NCI-H1436 treated with DMSO at 0.1 percent for 48 hours (cell line): ENCODE results near the gene CTAGE1.
"Not testable (repeated sequence)": the region's sequence is repeated elsewhere in the genome, so short reads cannot be mapped to it uniquely, and the experiment has no call there.

Experiments
- DNase-seq: peaks from one replicate; lab custom pipeline; 2025; lab: John Stamatoyannopoulos, UW

CTAGE1 gene, protein sequence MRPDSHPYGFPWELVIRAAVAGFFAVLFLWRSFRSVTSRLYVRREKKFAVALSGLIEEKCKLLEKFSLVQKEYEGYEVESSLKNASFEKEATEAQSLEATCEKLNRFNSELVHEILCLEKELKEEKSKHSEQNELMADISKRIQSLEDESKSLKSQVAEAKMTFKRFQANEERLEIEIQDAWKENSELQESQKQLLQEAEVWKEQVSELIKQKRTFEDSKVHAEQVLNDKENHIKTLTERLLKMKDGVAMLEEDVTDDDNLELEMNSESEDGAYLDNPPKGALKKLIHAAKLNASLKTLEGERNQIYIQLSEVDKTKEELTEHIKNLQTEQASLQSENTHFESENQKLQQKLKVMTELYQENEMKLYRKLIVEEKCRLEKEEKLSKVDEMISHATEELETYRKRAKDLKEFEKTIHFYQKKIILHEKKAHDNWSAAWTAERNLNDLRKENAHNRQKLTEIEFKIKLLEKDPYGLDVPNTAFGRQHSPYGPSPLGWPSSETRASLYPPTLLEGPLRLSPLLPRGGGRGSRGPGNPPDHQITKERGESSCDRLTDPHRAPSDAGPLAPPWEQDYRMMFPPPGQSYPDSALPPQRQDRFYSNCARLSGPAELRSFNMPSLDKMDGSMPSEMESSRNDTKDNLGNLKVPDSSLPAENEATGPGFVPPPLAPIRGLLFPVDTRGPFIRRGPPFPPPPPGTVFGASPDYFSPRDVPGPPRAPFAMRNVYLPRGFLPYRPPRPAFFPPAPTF

DNA sequence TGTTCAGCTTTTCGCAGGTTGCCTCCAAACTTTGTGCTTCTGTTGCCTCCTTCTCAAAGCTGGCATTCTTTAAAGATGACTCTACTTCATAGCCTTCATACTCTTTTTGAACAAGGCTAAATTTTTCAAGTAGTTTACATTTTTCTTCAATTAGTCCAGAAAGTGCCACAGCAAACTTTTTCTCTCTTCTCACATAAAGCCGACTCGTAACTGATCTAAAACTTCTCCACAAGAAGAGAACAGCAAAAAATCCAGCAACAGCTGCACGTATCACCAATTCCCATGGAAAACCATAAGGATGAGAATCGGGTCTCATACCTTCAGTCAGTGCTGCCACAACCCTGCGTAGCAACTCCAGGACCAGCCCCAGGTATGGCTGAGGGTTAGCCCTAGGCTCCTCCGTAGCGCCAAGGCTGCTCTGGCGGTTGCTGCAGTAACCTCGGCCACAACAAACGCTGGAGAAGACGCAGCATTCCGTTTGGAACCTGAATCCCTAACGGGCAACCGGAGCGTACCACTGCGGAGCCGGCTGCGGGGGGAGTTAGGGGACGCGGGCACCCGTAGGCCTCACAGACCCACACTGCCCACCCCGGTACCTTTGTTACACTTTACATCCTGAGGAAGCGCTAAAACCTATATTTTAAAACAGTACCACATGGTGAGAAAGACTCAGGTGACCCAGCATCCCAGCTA is at the start of gene CTAGE1:
Gene CTAGE1 (minus strand): TSS at position 420 of the 693 bp plus-strand sequence. CDS start 104 bp downstream, at position 316.
- DNase-seq = no peak

DNA sequence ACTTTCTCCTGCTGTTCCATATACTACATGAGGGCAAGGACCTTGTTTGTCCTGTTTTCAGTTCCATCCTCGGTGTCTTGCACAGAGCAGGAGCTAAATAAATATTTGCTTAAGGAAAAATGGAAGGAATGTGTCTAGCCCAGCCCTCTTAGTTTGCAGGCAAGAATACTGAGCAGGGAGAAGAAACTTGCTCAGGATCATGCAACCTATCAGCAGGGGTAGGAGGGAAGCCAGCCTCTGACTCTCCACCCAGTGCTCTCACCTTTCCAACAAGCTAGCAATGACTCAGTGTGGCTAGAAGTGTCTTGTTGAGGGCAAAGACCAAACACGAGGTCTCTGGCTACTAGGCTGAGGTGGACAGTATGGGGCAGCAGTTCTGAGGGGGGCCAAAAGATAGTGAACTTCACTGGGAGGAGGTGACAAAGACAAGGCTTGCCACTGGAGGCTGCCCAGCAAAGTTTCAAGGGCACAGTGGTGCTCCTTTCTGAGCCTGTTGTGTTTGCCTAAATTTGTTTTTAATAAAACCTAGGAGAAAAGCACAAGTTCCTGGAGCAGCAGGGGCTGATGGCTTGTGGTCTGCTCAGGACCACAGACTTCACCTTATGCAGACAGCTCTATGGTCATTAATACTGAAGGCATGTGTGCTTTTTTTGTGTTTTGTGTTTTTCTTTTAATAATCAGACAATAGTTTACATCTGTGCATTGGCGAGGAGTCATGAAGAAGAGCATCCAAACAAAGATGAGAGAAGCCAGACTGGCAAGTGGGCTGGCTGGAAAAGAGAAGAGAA is 49.1 kb upstream of the CTAGE1 start:
- DNase-seq = no peak

DNA sequence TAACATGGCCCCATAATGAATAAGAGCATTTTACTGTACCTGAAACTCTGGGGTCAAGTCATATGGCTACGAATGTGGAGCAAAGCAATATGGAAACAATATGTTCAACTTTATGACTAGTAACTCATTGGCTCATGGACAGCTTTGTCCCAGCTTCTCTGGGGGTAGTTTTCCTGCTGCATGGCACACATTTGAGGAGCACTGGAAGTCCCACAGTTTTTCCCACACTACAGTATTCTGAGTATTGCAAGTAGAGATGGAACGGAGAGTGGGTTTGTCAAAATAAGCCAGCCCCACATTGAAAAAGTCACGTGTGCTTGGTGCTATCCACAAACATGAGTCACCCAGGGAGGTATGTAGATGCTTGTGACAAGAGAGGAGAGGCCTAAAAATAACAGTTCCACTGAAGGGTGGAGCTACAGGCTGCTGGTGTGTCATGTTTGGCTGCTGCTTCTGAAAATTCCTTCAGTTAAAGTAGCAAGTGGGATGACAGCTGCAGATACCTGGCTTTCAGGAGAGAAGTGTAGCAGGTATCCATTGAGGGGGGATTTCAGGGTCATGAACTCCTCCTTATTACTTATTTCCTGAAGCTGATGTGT is 48.2 kb upstream of the CTAGE1 start:
- DNase-seq = no peak

DNA sequence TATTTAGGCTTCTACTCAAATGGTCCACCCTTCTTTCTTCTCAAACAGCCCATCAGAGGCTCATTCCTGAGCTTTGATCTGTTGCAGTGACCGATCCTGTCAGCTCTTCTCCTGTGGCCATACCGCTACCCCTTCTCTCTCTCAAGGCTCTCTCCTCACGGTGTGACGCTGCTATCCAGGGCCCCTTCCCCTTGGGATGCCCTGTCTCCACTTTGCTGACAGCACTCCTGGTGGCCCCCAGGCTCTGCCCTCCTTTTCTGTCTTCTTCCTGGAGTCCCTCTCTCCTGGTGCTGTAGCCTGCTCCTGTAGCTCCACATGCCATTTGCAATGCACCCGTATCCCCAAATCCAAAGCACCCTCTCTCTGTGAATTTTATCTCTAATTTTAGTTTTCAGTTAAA is 45.4 kb upstream of the CTAGE1 start:
- no peak for DNase-seq

DNA sequence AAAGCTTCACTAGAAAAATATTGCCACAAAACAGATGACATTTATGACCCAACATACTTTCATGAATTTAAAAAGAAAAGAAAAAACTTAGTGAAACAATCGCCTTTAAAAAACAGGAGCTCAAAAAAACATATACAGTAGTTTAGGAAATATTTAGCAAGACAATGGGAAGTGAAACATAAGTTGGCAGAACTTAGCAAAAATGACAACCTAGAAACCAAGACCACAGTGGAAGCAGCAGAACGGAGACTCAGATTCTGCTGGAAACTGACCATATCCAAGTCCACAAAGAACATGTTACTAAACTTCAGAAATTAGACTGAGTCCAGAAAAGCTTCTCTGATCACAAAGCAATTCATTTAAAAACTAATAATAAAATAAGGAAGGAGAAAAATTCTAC is 41.8 kb upstream of the CTAGE1 start:
- no peak for DNase-seq

DNA sequence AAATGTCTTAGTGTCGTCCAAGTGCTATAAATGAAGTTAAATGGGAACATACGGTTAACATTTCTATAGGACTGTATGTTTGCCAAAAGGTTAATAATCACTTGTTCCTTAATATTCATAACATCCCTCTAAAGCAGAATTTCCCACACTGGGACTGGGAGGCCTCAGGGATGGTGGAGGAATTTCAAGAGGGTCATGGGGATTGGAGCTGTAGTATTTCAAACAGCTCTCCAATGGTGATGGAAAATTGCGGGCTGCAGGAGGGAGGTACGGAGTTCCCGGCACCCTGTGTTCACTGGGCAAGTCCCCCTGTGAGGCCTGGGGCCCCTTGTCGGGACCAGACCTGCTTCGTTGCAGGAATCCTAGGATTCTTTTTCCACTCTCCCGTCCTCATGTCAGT is 39.8 kb upstream of the CTAGE1 start:
- no peak for DNase-seq

DNA sequence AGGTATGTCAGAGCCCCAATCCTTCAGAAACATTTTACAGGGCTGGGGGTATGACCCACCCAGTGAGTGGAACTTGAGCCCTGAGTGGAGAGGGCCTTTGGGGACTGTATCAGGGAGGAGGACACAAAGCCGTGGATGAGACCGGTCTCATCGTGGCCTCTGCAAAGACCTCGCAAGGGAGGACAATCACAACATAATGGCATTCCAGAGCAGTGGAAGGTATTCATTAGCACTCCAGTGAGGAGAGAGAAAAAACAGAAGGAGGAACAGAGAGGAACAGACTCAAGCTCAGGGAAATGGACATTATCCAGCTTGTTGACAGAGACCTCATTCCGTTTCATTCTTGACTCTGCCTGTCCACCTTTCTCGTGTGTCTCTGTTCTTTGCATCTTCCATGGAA is 38.8 kb upstream of the CTAGE1 start:
- DNase-seq = no peak

DNA sequence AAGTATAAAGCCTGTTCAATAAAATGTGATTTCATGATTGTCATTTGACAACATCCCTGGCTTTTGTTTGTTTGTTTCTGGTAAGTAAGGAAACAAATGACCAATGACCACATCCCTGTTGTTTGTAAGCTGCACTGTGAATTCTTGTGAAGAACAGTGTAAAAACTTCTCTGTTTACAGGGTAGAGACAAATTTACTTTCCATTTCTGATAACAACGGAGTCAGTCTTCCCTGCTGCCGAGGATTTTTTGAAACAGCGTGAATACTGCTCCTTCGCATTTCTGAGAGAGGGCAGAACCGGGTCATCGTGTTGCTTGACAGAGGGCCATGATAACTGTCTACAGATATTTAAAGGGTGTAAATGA is 38.4 kb upstream of the CTAGE1 start:
- DNase-seq = no peak

DNA sequence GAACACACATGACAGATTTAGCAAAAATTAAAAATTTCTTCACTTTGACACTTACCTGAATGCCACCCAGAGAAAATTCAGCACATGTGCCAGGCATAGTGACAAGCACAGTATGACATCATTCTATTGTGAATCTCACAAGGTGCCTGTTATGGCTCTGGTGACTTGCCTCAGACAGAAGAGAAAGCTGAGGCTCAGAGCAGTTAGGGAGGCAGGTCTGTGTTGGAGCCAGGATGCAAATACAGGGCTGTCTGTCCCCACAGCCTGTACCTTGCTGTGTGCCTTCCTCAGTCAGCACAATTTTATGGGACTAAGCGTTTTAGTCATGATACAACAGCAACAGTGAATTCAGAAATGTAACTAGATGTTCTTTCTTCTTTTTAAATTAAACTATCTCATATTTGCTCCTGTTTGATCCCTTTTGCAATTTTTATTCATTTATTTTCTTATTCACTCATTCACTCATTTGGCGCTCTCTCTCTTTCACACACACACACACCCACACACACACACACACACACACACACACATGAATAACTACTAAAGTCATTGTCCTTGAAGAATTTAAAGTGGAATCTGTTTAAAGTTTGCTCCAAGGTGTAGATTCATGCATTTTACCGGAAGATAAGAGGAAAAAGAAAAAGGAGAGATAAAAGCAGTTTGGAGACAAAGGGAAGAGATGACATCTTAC is 37.9 kb upstream of the CTAGE1 start:
- no peak for DNase-seq

DNA sequence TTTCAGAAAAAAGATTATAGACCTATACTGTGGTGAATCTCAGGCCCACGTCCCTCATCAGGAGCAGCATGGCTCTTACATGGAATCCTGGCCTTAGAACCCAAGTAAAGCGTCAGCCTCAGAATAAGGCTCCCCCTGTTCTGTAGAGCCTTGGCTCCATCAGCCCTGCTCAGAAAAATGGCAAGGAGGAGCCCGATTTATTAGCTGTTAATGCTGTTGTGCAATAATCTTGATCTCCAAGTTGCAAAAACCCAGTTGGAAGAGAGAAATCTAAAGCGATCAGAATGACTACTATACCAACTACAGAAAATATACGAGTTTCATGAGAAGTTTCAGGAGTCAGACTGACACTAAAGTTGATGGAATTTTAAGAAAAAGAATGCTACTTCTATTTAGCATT is 35.6 kb upstream of the CTAGE1 start:
- no peak for DNase-seq

DNA sequence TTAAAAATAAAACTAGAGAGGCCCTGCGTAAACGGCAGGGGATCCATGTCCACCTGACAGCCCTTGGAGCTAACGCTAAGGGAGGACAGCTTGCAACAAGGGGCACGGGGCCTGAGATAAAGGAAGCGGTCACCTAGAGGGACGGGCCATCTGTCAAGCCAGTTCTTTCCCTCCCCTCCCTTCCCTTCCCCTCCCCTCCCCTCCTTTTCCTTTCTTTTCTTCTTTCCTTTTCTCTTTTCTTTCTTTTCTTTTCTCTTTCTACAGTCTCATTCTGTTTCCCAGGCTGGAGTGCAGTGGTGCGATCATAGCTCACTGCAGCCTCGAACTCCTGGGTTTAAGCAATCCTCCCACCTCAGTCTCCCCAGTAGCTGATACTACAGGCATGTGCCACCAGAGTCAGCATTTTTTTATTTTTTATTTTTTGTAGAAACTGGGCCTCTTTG is 34.5 kb upstream of the CTAGE1 start:
- DNase-seq = no peak

DNA sequence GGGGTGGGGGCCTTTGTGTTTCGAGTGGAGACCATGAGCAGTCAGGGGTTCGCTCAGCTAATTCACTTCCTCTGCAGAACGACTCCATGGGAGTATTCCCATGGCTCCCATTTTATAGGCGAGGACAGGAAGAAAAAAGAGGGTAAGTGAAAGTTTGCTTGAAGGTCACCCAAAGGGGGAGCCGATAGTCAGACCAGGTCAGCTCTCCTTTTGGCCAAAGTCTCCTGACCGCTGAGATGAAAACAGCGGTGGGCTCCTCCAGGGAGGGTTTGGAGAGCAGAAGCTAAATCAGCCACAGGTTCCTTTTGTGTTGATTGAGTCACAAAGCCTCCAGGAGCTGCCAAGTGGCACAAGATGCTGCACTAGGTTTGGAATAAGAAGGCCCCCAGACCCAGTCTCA is 34.1 kb upstream of the CTAGE1 start:
- no peak for DNase-seq

DNA sequence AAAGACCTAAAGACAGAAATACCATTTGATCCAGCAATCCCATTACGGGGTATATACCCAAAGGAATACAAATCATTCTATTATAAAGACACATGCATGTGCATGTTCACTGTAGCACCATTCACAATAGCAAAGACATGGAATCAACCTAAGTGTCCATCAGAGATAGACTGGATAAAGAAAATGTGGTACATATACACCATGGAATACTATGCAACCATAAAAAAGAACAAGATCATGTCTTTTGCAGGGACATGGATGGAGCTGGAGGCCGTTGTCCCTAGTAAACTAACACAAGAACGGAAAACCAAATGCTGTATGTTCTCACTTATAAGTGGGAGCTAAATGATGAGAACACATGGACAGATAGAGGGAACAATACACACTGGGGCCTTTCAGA is 33.1 kb upstream of the CTAGE1 start:
- not testable (repeated sequence) for DNase-seq

DNA sequence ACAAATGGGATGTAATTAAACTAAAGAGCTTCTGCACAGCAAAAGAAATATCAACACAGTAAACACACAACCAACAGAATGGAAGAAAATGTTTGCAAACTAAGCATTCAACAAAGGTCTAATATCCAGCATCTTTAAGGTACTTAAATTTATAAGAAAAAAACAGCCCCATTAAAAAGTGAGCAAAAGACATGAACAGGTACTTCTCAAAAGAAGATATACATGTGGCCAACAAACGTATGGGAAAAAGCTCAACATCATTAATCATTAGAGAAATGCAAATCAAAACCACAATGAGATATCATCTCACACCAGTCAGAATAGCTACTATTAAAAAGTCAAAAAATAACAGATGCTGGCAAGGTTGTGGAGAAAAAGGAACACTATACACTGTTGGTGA is 32.6 kb upstream of the CTAGE1 start:
- not testable (repeated sequence) for DNase-seq

DNA sequence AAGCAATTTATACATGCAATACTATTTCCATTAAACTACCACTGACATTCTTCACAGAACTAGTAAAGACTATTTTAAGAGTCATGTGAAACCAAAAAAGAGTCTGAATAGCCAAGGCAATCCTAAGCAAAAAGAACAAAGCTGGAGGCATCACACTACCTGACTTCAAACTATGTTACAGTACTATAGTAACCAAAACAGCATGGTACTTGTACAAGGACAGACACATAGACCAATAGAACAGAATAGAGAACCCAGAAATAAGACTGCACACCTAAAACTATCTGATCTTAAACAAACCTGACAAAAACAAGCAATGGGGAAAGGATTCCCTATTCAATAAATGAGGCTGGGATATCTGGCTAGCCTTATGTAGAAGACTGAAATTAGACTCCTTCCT is 32.0 kb upstream of the CTAGE1 start:
- DNase-seq = not testable (repeated sequence)

DNA sequence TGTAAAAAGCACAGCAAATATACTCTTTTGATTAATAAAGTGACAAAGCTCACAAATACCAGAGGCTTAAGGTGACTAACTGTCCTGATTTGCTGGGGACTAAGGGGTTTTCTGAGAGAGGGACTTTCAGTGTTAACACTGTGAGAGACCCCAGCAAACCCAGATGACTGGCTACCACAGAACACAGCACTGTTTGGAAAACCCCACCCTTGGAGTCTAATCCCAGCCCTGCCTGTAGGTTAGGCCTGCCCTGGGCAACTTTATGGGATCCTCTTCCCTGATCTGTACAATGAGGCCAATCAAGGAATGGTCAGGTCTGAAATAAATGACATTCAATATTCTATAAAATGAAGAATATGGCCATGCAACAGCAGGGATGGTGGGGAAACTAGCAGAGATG is 30.5 kb upstream of the CTAGE1 start:
- no peak for DNase-seq

DNA sequence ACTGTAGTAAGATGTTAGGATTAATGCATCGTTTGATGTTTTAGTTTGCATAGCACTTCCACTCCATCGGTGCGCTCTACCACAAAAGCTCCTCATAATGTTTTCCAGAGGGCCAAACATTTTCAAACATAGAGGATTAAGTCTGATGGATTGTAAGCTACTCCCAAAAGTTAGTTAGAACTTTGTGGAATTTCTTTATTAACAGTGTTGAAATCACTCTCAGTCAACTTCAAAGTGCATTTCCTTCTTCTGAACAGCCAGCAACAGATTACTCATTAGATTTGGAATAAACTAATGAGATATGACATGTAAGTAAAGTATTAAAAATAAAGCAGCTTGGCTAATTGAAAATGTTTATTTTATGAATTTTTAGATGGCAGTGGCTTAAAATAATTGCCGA is 30.1 kb upstream of the CTAGE1 start:
- no peak for DNase-seq

DNA sequence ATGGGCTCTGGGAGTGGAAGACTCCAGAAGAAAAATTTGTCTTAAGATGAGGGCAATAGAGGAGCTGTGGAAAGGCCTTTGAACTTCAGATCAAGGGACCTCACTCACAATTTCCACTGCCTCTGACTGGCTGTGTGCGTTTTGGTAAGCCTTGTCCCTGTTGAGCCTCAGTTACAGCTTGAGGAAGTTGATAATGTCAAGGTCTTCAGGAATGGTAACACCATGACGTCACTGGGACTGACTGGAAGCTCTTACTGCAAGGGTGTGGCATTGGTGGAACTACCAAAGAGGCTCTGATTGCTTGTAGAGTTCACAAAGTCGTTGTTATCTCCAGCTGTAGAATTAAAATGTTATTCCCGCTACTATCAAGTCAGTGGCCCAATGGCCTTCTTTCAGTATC is 29.2 kb upstream of the CTAGE1 start:
- DNase-seq = no peak

DNA sequence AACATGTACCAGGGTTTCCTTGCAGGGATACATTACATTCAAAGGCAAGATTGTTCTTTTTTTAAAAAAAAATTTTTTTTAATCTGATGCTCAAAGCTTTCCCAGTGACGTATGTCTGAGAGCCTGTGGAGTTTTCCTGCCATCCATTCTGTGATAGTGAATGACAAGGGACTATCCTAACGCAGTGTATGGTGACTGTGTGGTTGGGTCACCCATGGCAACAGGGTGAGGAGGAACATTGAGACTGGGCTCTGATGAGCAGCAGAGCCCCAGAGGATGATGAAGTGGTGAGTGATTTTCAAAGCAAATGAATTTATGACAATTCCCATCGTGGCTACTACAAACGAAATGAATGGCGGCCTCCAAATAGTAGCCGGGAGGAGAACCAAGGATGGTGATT is 28.6 kb upstream of the CTAGE1 start:
- DNase-seq = no peak

DNA sequence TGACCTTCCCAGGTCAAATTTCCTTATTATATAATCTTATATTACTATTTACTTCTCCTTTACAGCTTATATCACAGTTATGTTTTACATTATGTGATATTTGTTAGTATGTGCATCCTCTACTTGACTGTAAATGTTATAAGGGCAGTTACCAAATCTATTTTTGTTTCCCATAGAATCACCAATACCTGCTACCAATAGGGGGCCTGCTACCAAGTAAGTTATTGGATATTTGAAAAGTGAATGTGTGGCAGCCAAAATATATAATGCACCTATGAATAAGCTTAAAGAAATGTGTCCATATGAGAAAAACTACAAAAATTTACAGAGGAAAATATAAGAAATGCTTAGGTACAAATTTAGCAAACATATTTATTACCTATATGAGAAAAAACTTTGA is 23.9 kb upstream of the CTAGE1 start:
- no peak for DNase-seq

DNA sequence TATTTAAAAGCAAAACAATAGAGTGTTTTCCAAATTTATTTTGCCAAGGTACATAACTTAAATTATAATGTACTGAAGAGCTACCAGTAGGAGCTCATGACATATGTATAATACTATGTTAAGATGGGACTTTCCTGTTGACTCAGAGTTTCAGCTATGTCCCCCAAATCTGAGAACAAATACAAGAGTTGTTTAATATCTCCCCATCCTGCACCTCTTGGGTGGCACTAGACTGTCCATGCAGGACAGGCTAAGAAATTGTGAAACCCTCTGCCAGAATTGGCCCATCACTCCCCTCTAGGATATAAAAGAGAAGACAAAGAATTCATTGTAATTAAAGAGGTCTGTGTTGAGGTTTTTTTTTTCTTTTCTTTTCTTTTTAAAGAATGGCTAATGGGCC is 21.7 kb upstream of the CTAGE1 start:
- DNase-seq = no peak
